ENCODE data around the gene MDK.

DNA sequence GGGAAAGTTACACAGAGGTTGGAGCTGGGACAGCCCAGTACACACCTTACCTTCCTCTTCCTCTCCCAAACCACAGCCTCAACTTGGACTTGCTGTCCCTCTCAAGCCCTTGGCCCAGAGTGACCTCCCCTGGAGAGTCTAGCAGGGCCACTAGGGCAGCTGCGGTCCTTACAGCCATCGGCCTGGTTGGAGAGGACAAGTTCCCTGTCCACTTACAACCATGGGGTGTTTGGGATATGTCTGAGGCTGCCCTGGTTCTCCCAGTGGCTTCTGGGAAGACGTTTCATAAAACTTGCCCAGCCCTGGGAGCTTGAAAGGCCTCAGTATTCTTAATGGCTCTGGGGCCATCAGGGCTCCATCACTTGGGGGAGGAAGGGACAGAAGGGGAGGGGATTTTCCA, 47.3 kb upstream of the MDK start:
- no peak for TF ChIP-seq RAD21 (IDR thresholded peaks at IDR 0.05)
- TF ChIP-seq JUND (IDR thresholded peaks at IDR 0.05), result no peak
- TF ChIP-seq, protein P1, sequence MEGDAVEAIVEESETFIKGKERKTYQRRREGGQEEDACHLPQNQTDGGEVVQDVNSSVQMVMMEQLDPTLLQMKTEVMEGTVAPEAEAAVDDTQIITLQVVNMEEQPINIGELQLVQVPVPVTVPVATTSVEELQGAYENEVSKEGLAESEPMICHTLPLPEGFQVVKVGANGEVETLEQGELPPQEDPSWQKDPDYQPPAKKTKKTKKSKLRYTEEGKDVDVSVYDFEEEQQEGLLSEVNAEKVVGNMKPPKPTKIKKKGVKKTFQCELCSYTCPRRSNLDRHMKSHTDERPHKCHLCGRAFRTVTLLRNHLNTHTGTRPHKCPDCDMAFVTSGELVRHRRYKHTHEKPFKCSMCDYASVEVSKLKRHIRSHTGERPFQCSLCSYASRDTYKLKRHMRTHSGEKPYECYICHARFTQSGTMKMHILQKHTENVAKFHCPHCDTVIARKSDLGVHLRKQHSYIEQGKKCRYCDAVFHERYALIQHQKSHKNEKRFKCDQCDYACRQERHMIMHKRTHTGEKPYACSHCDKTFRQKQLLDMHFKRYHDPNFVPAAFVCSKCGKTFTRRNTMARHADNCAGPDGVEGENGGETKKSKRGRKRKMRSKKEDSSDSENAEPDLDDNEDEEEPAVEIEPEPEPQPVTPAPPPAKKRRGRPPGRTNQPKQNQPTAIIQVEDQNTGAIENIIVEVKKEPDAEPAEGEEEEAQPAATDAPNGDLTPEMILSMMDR (IDR thresholded peaks at IDR 0.05; ENCODE audit: low read depth, low read length, missing input control), result no peak
- no peak for TF ChIP-seq MAX (IDR thresholded peaks at IDR 0.05)
- no peak for TF ChIP-seq NR2F2 (IDR thresholded peaks at IDR 0.05)
- no peak for TF ChIP-seq REST (IDR thresholded peaks at IDR 0.05)
- TF ChIP-seq YY1 (IDR thresholded peaks at IDR 0.05), result no peak
